Measurements from ENCODE around the gene DNAH6. TPM values are rescaled to one million over a fixed set of nuclear protein-coding genes. Genes with fewer than 3 reads are reported as not detected.

The DNAH6 gene
- total RNA-seq, 1 donor from 2014 or later, result 1.1 TPM

- DNase-seq, result peak; percentile 74
- TF ChIP-seq, protein P1, sequence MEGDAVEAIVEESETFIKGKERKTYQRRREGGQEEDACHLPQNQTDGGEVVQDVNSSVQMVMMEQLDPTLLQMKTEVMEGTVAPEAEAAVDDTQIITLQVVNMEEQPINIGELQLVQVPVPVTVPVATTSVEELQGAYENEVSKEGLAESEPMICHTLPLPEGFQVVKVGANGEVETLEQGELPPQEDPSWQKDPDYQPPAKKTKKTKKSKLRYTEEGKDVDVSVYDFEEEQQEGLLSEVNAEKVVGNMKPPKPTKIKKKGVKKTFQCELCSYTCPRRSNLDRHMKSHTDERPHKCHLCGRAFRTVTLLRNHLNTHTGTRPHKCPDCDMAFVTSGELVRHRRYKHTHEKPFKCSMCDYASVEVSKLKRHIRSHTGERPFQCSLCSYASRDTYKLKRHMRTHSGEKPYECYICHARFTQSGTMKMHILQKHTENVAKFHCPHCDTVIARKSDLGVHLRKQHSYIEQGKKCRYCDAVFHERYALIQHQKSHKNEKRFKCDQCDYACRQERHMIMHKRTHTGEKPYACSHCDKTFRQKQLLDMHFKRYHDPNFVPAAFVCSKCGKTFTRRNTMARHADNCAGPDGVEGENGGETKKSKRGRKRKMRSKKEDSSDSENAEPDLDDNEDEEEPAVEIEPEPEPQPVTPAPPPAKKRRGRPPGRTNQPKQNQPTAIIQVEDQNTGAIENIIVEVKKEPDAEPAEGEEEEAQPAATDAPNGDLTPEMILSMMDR (IDR thresholded peaks at IDR 0.05), result no peak
- Histone ChIP-seq H3K27ac (no peak overlapping the region), H3K27me3 (no peaks in the 10 kb centered on the region), H3K9me3 (no peaks in the 10 kb centered on the region), H3K4me1 (peaks cover 4% of the 10 kb centered on the region), H3K36me3 (no peaks in the 10 kb centered on the region), H3K4me3 (no peak overlapping the region)
- intact Hi-C loops (cut with DNase I), result no loop called here
- ATAC-seq, result peak; percentile 86
Measured at GRCh38 chr2:84830095-84830494, 313.8 kb downstream of the DNAH6 start.

- no peak for DNase-seq
- Histone ChIP-seq H3K27ac (no peak overlapping the region), H3K4me3 (no peak overlapping the region), H3K9me3 (no peaks in the 10 kb centered on the region), H3K27me3 (no peaks in the 10 kb centered on the region), H3K4me1 (peaks cover 4% of the 10 kb centered on the region), H3K36me3 (no peaks in the 10 kb centered on the region)
- ATAC-seq, result no peak
- TF ChIP-seq, protein P1 (IDR thresholded peaks at IDR 0.05), result no peak
- intact Hi-C loops (cut with DNase I), result no loop called here
Measured at GRCh38 chr2:84830758-84831500, 314.6 kb downstream of the DNAH6 start.

DNA sequence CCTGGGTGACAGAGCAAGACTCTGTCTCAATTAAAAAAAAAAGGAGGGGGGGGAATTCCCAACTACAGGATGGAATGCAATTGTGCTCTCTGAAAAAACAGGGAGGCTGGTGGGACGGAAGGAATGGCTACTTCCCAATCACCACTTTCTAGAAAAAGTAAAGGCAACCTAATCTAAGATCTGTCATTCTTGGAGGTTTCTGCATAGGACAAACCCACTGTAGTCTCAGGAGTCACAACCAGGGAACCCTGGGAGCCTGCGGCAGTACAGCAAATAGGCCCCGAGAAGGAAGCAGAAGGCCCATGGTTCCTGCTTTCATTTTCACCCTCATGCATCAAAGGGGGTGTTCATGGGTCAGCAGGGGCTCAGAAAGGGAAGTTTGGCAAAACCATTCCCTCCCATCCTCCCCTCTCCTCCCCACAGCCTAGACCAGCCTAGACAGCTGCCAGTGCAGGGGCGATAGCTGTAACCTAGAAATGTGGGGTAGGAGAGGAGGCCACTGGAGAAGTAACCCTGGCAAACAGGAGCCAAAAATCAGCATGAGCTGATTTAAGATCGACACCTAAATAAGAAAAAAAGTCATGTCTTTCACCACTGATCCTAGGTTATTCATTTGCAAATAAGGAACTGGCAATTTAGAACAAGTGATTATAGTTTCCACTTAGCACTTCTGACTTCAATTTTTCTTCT lies 316.6 kb downstream of the DNAH6 start:
- no peak overlapping the region for H3K27ac ChIP-seq
- DNase-seq (no peak), ATAC-seq (peak; percentile 84)
- intact Hi-C loops (cut with DNase I), result no loop called here
- peaks cover 4% of the 10 kb centered on the region for H3K4me1 ChIP-seq
- TF ChIP-seq, protein P1 (IDR thresholded peaks at IDR 0.05), result no peak
- no peaks in the 10 kb centered on the region for H3K27me3 ChIP-seq
- H3K9me3 ChIP-seq, result no peaks in the 10 kb centered on the region
- H3K36me3 ChIP-seq, result no peaks in the 10 kb centered on the region
- H3K4me3 ChIP-seq, result no peak overlapping the region

DNA sequence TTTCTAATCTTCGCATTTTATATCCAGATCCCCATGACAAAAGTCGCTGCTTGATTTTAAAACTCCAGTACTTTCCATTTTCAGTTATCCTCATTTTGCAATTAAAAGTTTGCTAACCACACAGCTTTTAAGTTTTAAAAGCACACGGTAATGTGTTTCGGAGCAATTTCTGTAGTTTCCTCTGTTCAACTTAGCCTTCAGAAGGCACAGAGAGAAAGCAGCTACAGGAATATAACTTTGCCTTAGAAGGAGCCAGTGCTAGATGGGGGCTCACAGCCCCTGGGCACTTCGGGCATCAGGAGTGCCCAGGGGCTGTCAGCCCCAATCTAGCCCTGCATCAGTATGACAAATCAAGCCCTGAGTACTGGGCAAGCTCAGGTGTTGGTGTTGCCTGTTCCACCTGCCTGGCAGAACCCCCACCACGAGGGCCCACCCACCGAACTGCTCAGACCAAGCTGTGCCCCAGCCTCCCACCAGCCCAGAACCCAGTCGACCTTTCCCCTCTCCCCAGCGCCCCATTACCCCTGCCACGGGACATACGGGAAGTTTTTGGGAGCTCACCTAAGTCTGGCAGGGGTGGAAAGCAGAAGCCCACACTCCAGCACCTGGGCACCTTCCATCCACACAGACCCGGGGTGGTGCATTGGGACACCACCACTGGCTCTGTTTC lies 317.3 kb downstream of the DNAH6 start:
- TF ChIP-seq, protein P1 (IDR thresholded peaks at IDR 0.05), result no peak
- ATAC-seq (no peak), DNase-seq (no peak)
- intact Hi-C loops (cut with DNase I), result no loop called here
- Histone ChIP-seq H3K27ac (no peak overlapping the region), H3K4me1 (peaks cover 4% of the 10 kb centered on the region), H3K36me3 (no peaks in the 10 kb centered on the region), H3K9me3 (no peaks in the 10 kb centered on the region), H3K27me3 (no peaks in the 10 kb centered on the region), H3K4me3 (no peak overlapping the region)

- no peaks in the 10 kb centered on the region for H3K36me3 ChIP-seq
- ATAC-seq, result no peak
- H3K27ac ChIP-seq, result no peak overlapping the region
- no peaks in the 10 kb centered on the region for H3K9me3 ChIP-seq
- H3K4me1 ChIP-seq, result peaks cover 4% of the 10 kb centered on the region
- DNase-seq, result no peak
- H3K27me3 ChIP-seq, result no peaks in the 10 kb centered on the region
- no peak overlapping the region for H3K4me3 ChIP-seq
- intact Hi-C loops (cut with DNase I), result no loop called here
- TF ChIP-seq, protein P1 (IDR thresholded peaks at IDR 0.05), result no peak
Measured at GRCh38 chr2:84836215-84836614, 319.9 kb downstream of the DNAH6 start.
